ENCODE results near the gene ZNF354B. TPM values are rescaled to one million over a fixed set of nuclear protein-coding genes. Genes with fewer than 3 reads are reported as not detected.
"Not testable (repeated sequence)": the region's sequence is repeated elsewhere in the genome, so short reads cannot be mapped to it uniquely, and the experiment has no call there.

The ZNF354B gene
- total and polyA plus RNA-seq, 4 experiments from 2014 or later, result 3.1 to 32.4 (median 18.2) TPM

GRCh38 chr5:178872302-178872701 lies 12.5 kb downstream of the ZNF354B start:
- CTCF ChIA-PET (ENCODE audit: partially characterized antibody), result no interaction called here
- Mint-ChIP-seq H3K27me3 (no peaks in the 10 kb centered on the region), H3K27ac (no peak overlapping the region), H3K4me1 (peaks cover 4 to 14% (median 6%) of the 10 kb centered on the region in 4 donors), H3K9me3 (peaks cover 2 to 84% (median 68%) of the 10 kb centered on the region in 8 donors), H3K4me3 (peak overlapping the region in 2 of 8 donors; percentile 15 to 34), H3K36me3 (peaks cover 88 to 100% of the 10 kb centered on the region in 2 donors)
- POLR2A ChIA-PET (ENCODE audit: partially characterized antibody), result no interaction called here
- Histone ChIP-seq H3K36me3 (ENCODE audit: insufficient read depth, low read length) (peaks cover 51% of the 10 kb centered on the region), H3K4me1 (ENCODE audit: insufficient read depth, low read length) (no peaks in the 10 kb centered on the region), H3K9me3 (ENCODE audit: control insufficient read depth in 1 of 2, low read length in 2 of 2) (peaks cover 4 to 31% of the 10 kb centered on the region in 2 donors), H3K27me3 (ENCODE audit: insufficient read depth, low read length) (no peaks in the 10 kb centered on the region), H3K4me3 (ENCODE audit: low read length in 2 of 2) (no peak overlapping the region), H3K27ac (ENCODE audit: low read depth, low read length) (no peak overlapping the region)
- DNase-seq, result no peak
- intact Hi-C loops (cut with micrococcal nuclease), result no loop called here

- intact Hi-C loops (cut with micrococcal nuclease); H3K4me3 ChIP-seq (ENCODE audit: low read length in 2 of 2); H3K27me3 Mint-ChIP-seq; DNase-seq; H3K4me3 Mint-ChIP-seq; H3K27me3 ChIP-seq (ENCODE audit: insufficient read depth, low read length); H3K4me1 Mint-ChIP-seq; H3K27ac ChIP-seq (ENCODE audit: low read depth, low read length); H3K4me1 ChIP-seq (ENCODE audit: insufficient read depth, low read length); POLR2A ChIA-PET (ENCODE audit: partially characterized antibody): not testable (repeated sequence)
- Mint-ChIP-seq H3K27ac (peak overlapping the region in 1 of 7 donors; percentile 41), H3K36me3 (peaks cover 75 to 86% of the 10 kb centered on the region in 2 donors), H3K9me3 (peaks cover 8 to 97% (median 83%) of the 10 kb centered on the region in 8 donors)
- H3K9me3 ChIP-seq (ENCODE audit: control insufficient read depth in 1 of 2, low read length in 2 of 2), result peaks cover 9 to 51% of the 10 kb centered on the region in 2 donors
- CTCF ChIA-PET (ENCODE audit: partially characterized antibody), result interaction anchor here (1.0 kb wide), 1 partner anchor 19 kb away, joined by 3 read pairs; no protein-coding TSS in a partner anchor
- peaks cover 24% of the 10 kb centered on the region for H3K36me3 ChIP-seq (ENCODE audit: insufficient read depth, low read length)
These were observed 23.5 kb downstream of the ZNF354B start for GRCh38 chr5:178883115-178883694.

- Histone ChIP-seq H3K4me1 (ENCODE audit: insufficient read depth, low read length) (no peaks in the 10 kb centered on the region), H3K27me3 (ENCODE audit: insufficient read depth, low read length) (no peaks in the 10 kb centered on the region), H3K4me3 (ENCODE audit: low read length in 2 of 2) (no peak overlapping the region), H3K36me3 (ENCODE audit: insufficient read depth, low read length) (peaks cover 24% of the 10 kb centered on the region), H3K27ac (ENCODE audit: low read depth, low read length) (no peak overlapping the region), H3K9me3 (ENCODE audit: control insufficient read depth in 1 of 2, low read length in 2 of 2) (peaks cover 9 to 51% of the 10 kb centered on the region in 2 donors)
- H3K9me3 Mint-ChIP-seq, result peaks cover 8 to 97% (median 84%) of the 10 kb centered on the region in 8 donors
- H3K36me3 Mint-ChIP-seq, result peaks cover 76 to 87% of the 10 kb centered on the region in 2 donors
- H3K27me3 Mint-ChIP-seq, result no peaks in the 10 kb centered on the region
- H3K27ac Mint-ChIP-seq, result no peak overlapping the region
- CTCF ChIA-PET (ENCODE audit: partially characterized antibody), result interaction anchor here (1.0 kb wide), 1 partner anchor 20 kb away, joined by 3 read pairs; no protein-coding TSS in a partner anchor
- no peak overlapping the region for H3K4me3 Mint-ChIP-seq
- H3K4me1 Mint-ChIP-seq, result no peaks in the 10 kb centered on the region
- POLR2A ChIA-PET (ENCODE audit: partially characterized antibody), result no interaction called here
- intact Hi-C loops (cut with micrococcal nuclease), result no loop called here
- DNase-seq, result no peak
These were observed 24.2 kb downstream of the ZNF354B start for GRCh38 chr5:178883815-178884430.

GRCh38 chr5:178895615-178896571 lies 36.1 kb downstream of the ZNF354B start, which contains the start of gene ZFP2:
TSS of gene ZFP2 (plus strand) at chr5:178895913. CDS start at chr5:178931314, 35,401 bp downstream.
- peak; percentile 12 to 40 (median 15) for DNase-seq
- peak within 1 kb of the TSS; percentile 6 to 51 for H3K4me3 ChIP-seq (ENCODE audit: low read length in 2 of 2)
- no peaks in the 10 kb centered on the region for H3K36me3 ChIP-seq (ENCODE audit: insufficient read depth, low read length)
- peaks cover 11 to 28% of the 10 kb centered on the region in 2 donors for H3K36me3 Mint-ChIP-seq
- H3K4me1 ChIP-seq (ENCODE audit: insufficient read depth, low read length), result peaks cover 6% of the 10 kb centered on the region
- peaks cover 0 to 5% (median 2%) of the 10 kb centered on the region in 4 donors for H3K4me1 Mint-ChIP-seq
- H3K27ac Mint-ChIP-seq, result peak within 1 kb of the TSS in 4 of 7 donors; percentile 22 to 90 (median 62)
- H3K27me3 Mint-ChIP-seq, result no peaks in the 10 kb centered on the region
- intact Hi-C loops (cut with micrococcal nuclease), result loop anchor here (2.0 kb wide), 1 partner anchor 37 kb away; the partner anchor contains the start of gene ZNF354B
- ChIA-PET CTCF (ENCODE audit: partially characterized antibody) (no interaction called here), POLR2A (ENCODE audit: partially characterized antibody) (interaction anchor here (1.5 to 1.9 kb wide), 4 partner anchors 36 to 270 kb away, joined by 4 to 11 read pairs (median 6); partner anchors contain the start of genes ZNF354A, ZNF354B and ZNF354C)
- H3K4me3 Mint-ChIP-seq, result peak within 1 kb of the TSS; percentile 77 to 92 (median 86)
- no peaks in the 10 kb centered on the region for H3K27me3 ChIP-seq (ENCODE audit: insufficient read depth, low read length)
- H3K9me3 Mint-ChIP-seq, result peaks cover 0 to 44% (median 37%) of the 10 kb centered on the region in 8 donors
- peak within 1 kb of the TSS; percentile 7 for H3K27ac ChIP-seq (ENCODE audit: low read depth, low read length)
- H3K9me3 ChIP-seq (ENCODE audit: control insufficient read depth in 1 of 2, low read length in 2 of 2), result peaks cover 0 to 3% of the 10 kb centered on the region in 2 donors

GRCh38 chr5:178899289-178899688 lies 39.5 kb downstream of the ZNF354B start:
- Histone ChIP-seq H3K9me3 (ENCODE audit: control insufficient read depth in 1 of 2, low read length in 2 of 2) (no peaks in the 10 kb centered on the region), H3K27me3 (ENCODE audit: insufficient read depth, low read length) (no peaks in the 10 kb centered on the region), H3K4me3 (ENCODE audit: low read length in 2 of 2) (no peak overlapping the region), H3K4me1 (ENCODE audit: insufficient read depth, low read length) (peaks cover 6% of the 10 kb centered on the region), H3K36me3 (ENCODE audit: insufficient read depth, low read length) (no peaks in the 10 kb centered on the region), H3K27ac (ENCODE audit: low read depth, low read length) (no peak overlapping the region)
- intact Hi-C loops (cut with micrococcal nuclease), result no loop called here
- ChIA-PET CTCF (ENCODE audit: partially characterized antibody) (interaction anchor here (0.9 kb wide), 1 partner anchor 39 kb away, joined by 3 read pairs; the partner anchor contains the start of gene ZNF354B), POLR2A (ENCODE audit: partially characterized antibody) (no interaction called here)
- H3K9me3 Mint-ChIP-seq, result peaks cover 0 to 49% (median 38%) of the 10 kb centered on the region in 8 donors
- H3K27me3 Mint-ChIP-seq, result no peaks in the 10 kb centered on the region
- no peak for DNase-seq
- H3K27ac Mint-ChIP-seq, result peak overlapping the region in 1 of 7 donors; percentile 7
- H3K4me3 Mint-ChIP-seq, result no peak overlapping the region
- H3K36me3 Mint-ChIP-seq, result peaks cover 18 to 46% of the 10 kb centered on the region in 2 donors
- H3K4me1 Mint-ChIP-seq, result peaks cover 0 to 5% (median 2%) of the 10 kb centered on the region in 4 donors

- H3K4me1 ChIP-seq (ENCODE audit: insufficient read depth, low read length), result no peaks in the 10 kb centered on the region
- no peak overlapping the region for H3K27ac ChIP-seq (ENCODE audit: low read depth, low read length)
- peaks cover 17 to 52% of the 10 kb centered on the region in 2 donors for H3K36me3 Mint-ChIP-seq
- H3K27ac Mint-ChIP-seq, result no peak overlapping the region
- H3K9me3 Mint-ChIP-seq, result peaks cover 4 to 63% (median 42%) of the 10 kb centered on the region in 8 donors
- intact Hi-C loops (cut with micrococcal nuclease), result no loop called here
- no peaks in the 10 kb centered on the region for H3K36me3 ChIP-seq (ENCODE audit: insufficient read depth, low read length)
- H3K27me3 Mint-ChIP-seq, result no peaks in the 10 kb centered on the region
- ChIA-PET POLR2A (ENCODE audit: partially characterized antibody) (no interaction called here), CTCF (ENCODE audit: partially characterized antibody) (no interaction called here)
- no peak for DNase-seq
- no peaks in the 10 kb centered on the region for H3K9me3 ChIP-seq (ENCODE audit: control insufficient read depth in 1 of 2, low read length in 2 of 2)
- no peaks in the 10 kb centered on the region for H3K27me3 ChIP-seq (ENCODE audit: insufficient read depth, low read length)
- H3K4me3 Mint-ChIP-seq, result no peak overlapping the region
- no peak overlapping the region for H3K4me3 ChIP-seq (ENCODE audit: low read length in 2 of 2)
- H3K4me1 Mint-ChIP-seq, result no peaks in the 10 kb centered on the region
These were observed 43.1 kb downstream of the ZNF354B start for GRCh38 chr5:178902849-178903248.

Data from CD4-positive, alpha-beta memory T cell (primary cell).